Measurements from ENCODE around the gene CRY2.

- TF ChIP-seq CTCF (IDR thresholded peaks at IDR 0.05) (no peak), POLR2A (IDR thresholded peaks at IDR 0.05) (no peak)
Measured at GRCh38 chr11:45906096-45906682, 58.9 kb downstream of the CRY2 start.
